ENCODE measurements around the gene DGKB.

The DGKB gene

GRCh38 chr7:14590206-14590605 is 312.3 kb downstream of the DGKB start:
- TF ChIP-seq EP300 (IDR thresholded peaks at IDR 0.05; ENCODE audit: borderline replicate concordance): no peak
- TF ChIP-seq ZBTB7A (IDR thresholded peaks at IDR 0.05; ENCODE audit: low read depth): no peak
- TF ChIP-seq TCF12 (IDR thresholded peaks at IDR 0.05; ENCODE audit: low read depth): no peak
- no peak for TF ChIP-seq MAX (IDR thresholded peaks at IDR 0.05)
- TF ChIP-seq CREB1 (IDR thresholded peaks at IDR 0.05; ENCODE audit: low read depth): no peak
- TF ChIP-seq RAD21 (IDR thresholded peaks at IDR 0.05; ENCODE audit: low read depth): no peak

- TF ChIP-seq ZBTB7A (IDR thresholded peaks at IDR 0.05; ENCODE audit: low read depth): no peak
- no peak for TF ChIP-seq TAF1 (IDR thresholded peaks at IDR 0.05; ENCODE audit: low read depth)
- no peak for TF ChIP-seq CEBPB (IDR thresholded peaks at IDR 0.05)
- no peak for TF ChIP-seq RAD21 (IDR thresholded peaks at IDR 0.05; ENCODE audit: low read depth)
- TF ChIP-seq YY1 (IDR thresholded peaks at IDR 0.05; ENCODE audit: low read depth): no peak
- TF ChIP-seq CREB1 (IDR thresholded peaks at IDR 0.05; ENCODE audit: low read depth): no peak
- TF ChIP-seq FOXM1 (IDR thresholded peaks at IDR 0.05; ENCODE audit: borderline replicate concordance, low read depth): no peak
- TF ChIP-seq EP300 (IDR thresholded peaks at IDR 0.05; ENCODE audit: borderline replicate concordance): no peak
- no peak for TF ChIP-seq EGR1 (IDR thresholded peaks at IDR 0.05)
Measured at GRCh38 chr7:14585232-14585631, 317.3 kb downstream of the DGKB start.

GRCh38 chr7:14583518-14583917 is 319.0 kb downstream of the DGKB start:
- TF ChIP-seq RAD21 (IDR thresholded peaks at IDR 0.05; ENCODE audit: low read depth): no peak
- TF ChIP-seq FOXM1 (IDR thresholded peaks at IDR 0.05; ENCODE audit: borderline replicate concordance, low read depth): no peak
- TF ChIP-seq TCF12 (IDR thresholded peaks at IDR 0.05; ENCODE audit: low read depth): no peak
- no peak for TF ChIP-seq MAX (IDR thresholded peaks at IDR 0.05)
- TF ChIP-seq USF1 (IDR thresholded peaks at IDR 0.05): no peak
- no peak for TF ChIP-seq CEBPB (IDR thresholded peaks at IDR 0.05)
- TF ChIP-seq YY1 (IDR thresholded peaks at IDR 0.05; ENCODE audit: low read depth): no peak
- TF ChIP-seq NFIC (IDR thresholded peaks at IDR 0.05): no peak
- no peak for TF ChIP-seq REST (IDR thresholded peaks at IDR 0.05; ENCODE audit: low read depth)

GRCh38 chr7:14582010-14582409 is 320.5 kb downstream of the DGKB start:
- TF ChIP-seq REST (IDR thresholded peaks at IDR 0.05; ENCODE audit: low read depth) (no peak), TEAD4 (IDR thresholded peaks at IDR 0.05) (no peak), TCF12 (IDR thresholded peaks at IDR 0.05; ENCODE audit: low read depth) (no peak), FOXM1 (IDR thresholded peaks at IDR 0.05; ENCODE audit: borderline replicate concordance, low read depth) (no peak), CEBPB (IDR thresholded peaks at IDR 0.05) (no peak), USF1 (IDR thresholded peaks at IDR 0.05) (no peak), RAD21 (IDR thresholded peaks at IDR 0.05; ENCODE audit: low read depth) (no peak), EP300 (IDR thresholded peaks at IDR 0.05; ENCODE audit: borderline replicate concordance) (no peak), TAF1 (IDR thresholded peaks at IDR 0.05; ENCODE audit: low read depth) (no peak), EGR1 (IDR thresholded peaks at IDR 0.05) (no peak), NFIC (IDR thresholded peaks at IDR 0.05) (no peak), ZBTB7A (IDR thresholded peaks at IDR 0.05; ENCODE audit: low read depth) (no peak), MAX (IDR thresholded peaks at IDR 0.05) (no peak), CREB1 (IDR thresholded peaks at IDR 0.05; ENCODE audit: low read depth) (no peak), YY1 (IDR thresholded peaks at IDR 0.05; ENCODE audit: low read depth) (no peak)

GRCh38 chr7:14579971-14580370 is 322.6 kb downstream of the DGKB start:
- no peak for TF ChIP-seq RAD21 (IDR thresholded peaks at IDR 0.05; ENCODE audit: low read depth)
- TF ChIP-seq ZBTB7A (IDR thresholded peaks at IDR 0.05; ENCODE audit: low read depth): no peak
- no peak for TF ChIP-seq NFIC (IDR thresholded peaks at IDR 0.05)
- no peak for TF ChIP-seq CEBPB (IDR thresholded peaks at IDR 0.05)
- TF ChIP-seq EP300 (IDR thresholded peaks at IDR 0.05; ENCODE audit: borderline replicate concordance): no peak
- TF ChIP-seq TCF12 (IDR thresholded peaks at IDR 0.05; ENCODE audit: low read depth): no peak
- TF ChIP-seq FOXM1 (IDR thresholded peaks at IDR 0.05; ENCODE audit: borderline replicate concordance, low read depth): no peak
- no peak for TF ChIP-seq REST (IDR thresholded peaks at IDR 0.05; ENCODE audit: low read depth)
- no peak for TF ChIP-seq MAX (IDR thresholded peaks at IDR 0.05)
- no peak for TF ChIP-seq YY1 (IDR thresholded peaks at IDR 0.05; ENCODE audit: low read depth)
- TF ChIP-seq TEAD4 (IDR thresholded peaks at IDR 0.05): no peak
- no peak for TF ChIP-seq USF1 (IDR thresholded peaks at IDR 0.05)

Measured in Ishikawa (cell line).